K562 (cell line): ENCODE measurements around the gene C3. TPM values are rescaled to one million over a fixed set of nuclear protein-coding genes. Genes with fewer than 3 reads are reported as not detected.

ENCODE experiments used
- BCOR ChIP-seq: fragments of 450-650 bp; IDR thresholded peaks from 2 replicates; pipeline ENCODE4 v1.6.1; 2016
- HDAC6 ChIP-seq: IDR thresholded peaks from 2 replicates; pipeline ENCODE4 v1.6.1; 2012; ENCODE audit warnings: low read depth, mild to moderate bottlenecking, control low read depth, inconsistent platforms, low read length, moderate library complexity
- JUND ChIP-seq, 2 experiments: IDR thresholded peaks; 2 replicates in 1 of 2; 3 replicates in 1 of 2; pipeline ENCODE4 v1.6.1; 2011; ENCODE audit warnings: borderline replicate concordance in 2 of 2, low read depth in 2 of 2, low read length in 2 of 2, improper control_type of control experiment in 1 of 2, missing biosample characterization in 1 of 2, missing genetic modification characterization in 1 of 2, missing genetic modification reagents in 1 of 2
- KAT7 ChIP-seq: sonication (generic); formaldehyde crosslinking; IDR thresholded peaks from 2 replicates; pipeline ENCODE4 v1.8.0; 2022; ENCODE audit warnings: missing genetic modification reagents, mild to moderate bottlenecking, borderline replicate concordance
- KDM2B ChIP-seq: fragments of 250-450 bp; sonication (Bioruptor Pico); IDR thresholded peaks from 2 replicates; pipeline ENCODE4 v1.8.0; 2021; ENCODE audit warnings: mild to moderate bottlenecking, moderate library complexity
- TCF7L2 ChIP-seq: fragments of 150-350 bp; IDR thresholded peaks from 2 replicates; pipeline ENCODE4 v1.6.1; 2016; ENCODE audit warnings: low read depth, mild to moderate bottlenecking, low read length, moderate library complexity
- ZNF263 ChIP-seq: sonication (generic); formaldehyde crosslinking; IDR thresholded peaks from 2 replicates; pipeline ENCODE4 v1.8.0; 2022; ENCODE audit warnings: mild to moderate bottlenecking, missing genetic modification reagents, borderline replicate concordance
- polyA plus RNA-seq, 8 experiments: library from polyadenylated mRNA; depleted of rRNA in 4 of 8; stranded (reverse) in 5 of 8; unstranded in 3 of 8; fragments of >200 nt; fragmentation: Nextera tagmentation in 2 of 8; fragmentation: Illumina TruSeq in 1 of 8; extraction: Ambion mirVana in 2 of 8; extraction: Trizol in 1 of 8; gene quantifications; 2 replicates each; pipeline versions ENCODE4 v1.2.1 to v1.2.3, GENCODE V29; 2011 to 2014; ENCODE audit warnings: inconsistent platforms in 1 of 8, missing spikeins in 1 of 8
- total RNA-seq, 7 experiments: library from RNA; depleted of rRNA in 6 of 7; stranded (reverse); fragments of >200 nt in 6 of 7; fragmentation: Illumina TruSeq in 2 of 7; extraction: Trizol in 2 of 7; gene quantifications; 2 replicates each; pipeline versions ENCODE4 v1.2.1 to v1.2.3, GENCODE V29; 2011 to 2021; ENCODE audit warnings: low replicate concordance in 1 of 7
- TF ChIP-seq, protein P1 (sequence below), 2 experiments: fragments of 450-650 bp; formaldehyde crosslinking in 1 of 2; IDR thresholded peaks; 2 replicates each; pipeline versions ENCODE4 v1.4.0 to v1.6.1; 2014 to 2020; ENCODE audit warnings: mild to moderate bottlenecking in 2 of 2, borderline replicate concordance in 1 of 2, low read depth in 1 of 2
- TF ChIP-seq, protein P2 (sequence below), 3 experiments: IDR thresholded peaks in 2 of 3; conservative IDR thresholded peaks in 1 of 3; 2 replicates each; pipeline ENCODE4 v1.5.1; 2011 to 2012; ENCODE audit warnings: low read length in 3 of 3, mild to moderate bottlenecking in 3 of 3, control low read depth in 2 of 3, improper control_type of control experiment in 1 of 3, inconsistent platforms in 1 of 3, low read depth in 1 of 3, mixed read lengths in 1 of 3, moderate library complexity in 1 of 3; ENCODE audit not compliant: insufficient read depth in 2 of 3

Gene C3
- total and polyA plus RNA-seq, 9 of the 15 experiments (the other 6 are each of a cell fraction or from before 2014, with no cell fraction given) = 0.59 to 10.6 (median 2.2) TPM

DNA sequence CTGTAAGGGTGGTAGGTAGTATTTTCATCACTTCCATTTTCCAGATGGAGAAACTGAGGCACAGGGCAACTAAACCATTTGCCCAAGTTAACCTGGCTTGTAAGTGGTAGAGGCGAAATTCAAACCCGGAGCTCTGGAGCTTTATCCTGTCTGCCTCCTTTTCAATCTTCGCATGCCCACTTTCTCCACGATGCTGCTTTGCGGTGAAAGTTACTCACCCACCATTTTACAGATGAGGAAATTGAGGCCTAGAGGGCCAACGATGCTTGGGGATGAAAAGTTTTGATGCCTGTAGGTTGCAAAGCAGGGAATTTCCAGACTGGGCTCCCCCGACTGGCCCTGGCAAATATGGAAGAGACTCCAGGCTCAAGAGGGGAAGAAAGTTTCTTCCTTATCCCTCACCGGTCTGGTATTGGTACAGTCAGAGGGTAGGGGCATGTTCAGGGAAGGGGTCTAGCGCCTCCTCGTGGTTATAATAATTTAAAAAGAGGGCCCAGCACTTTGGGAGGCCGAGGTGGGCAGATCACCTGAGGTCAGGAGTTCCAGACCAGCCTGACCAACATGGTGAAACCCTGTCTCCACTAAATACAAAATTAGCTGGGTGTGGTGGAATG is 48.7 kb upstream of the C3 start (continued):
- TF ChIP-seq, protein P1, sequence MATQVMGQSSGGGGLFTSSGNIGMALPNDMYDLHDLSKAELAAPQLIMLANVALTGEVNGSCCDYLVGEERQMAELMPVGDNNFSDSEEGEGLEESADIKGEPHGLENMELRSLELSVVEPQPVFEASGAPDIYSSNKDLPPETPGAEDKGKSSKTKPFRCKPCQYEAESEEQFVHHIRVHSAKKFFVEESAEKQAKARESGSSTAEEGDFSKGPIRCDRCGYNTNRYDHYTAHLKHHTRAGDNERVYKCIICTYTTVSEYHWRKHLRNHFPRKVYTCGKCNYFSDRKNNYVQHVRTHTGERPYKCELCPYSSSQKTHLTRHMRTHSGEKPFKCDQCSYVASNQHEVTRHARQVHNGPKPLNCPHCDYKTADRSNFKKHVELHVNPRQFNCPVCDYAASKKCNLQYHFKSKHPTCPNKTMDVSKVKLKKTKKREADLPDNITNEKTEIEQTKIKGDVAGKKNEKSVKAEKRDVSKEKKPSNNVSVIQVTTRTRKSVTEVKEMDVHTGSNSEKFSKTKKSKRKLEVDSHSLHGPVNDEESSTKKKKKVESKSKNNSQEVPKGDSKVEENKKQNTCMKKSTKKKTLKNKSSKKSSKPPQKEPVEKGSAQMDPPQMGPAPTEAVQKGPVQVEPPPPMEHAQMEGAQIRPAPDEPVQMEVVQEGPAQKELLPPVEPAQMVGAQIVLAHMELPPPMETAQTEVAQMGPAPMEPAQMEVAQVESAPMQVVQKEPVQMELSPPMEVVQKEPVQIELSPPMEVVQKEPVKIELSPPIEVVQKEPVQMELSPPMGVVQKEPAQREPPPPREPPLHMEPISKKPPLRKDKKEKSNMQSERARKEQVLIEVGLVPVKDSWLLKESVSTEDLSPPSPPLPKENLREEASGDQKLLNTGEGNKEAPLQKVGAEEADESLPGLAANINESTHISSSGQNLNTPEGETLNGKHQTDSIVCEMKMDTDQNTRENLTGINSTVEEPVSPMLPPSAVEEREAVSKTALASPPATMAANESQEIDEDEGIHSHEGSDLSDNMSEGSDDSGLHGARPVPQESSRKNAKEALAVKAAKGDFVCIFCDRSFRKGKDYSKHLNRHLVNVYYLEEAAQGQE (IDR thresholded peaks at IDR 0.05; ENCODE audit: borderline replicate concordance) = peak; percentile 41; the same call in 1 of the 2 replicates
- TF ChIP-seq, protein P1 (CRISPR knock-in tag; IDR thresholded peaks at IDR 0.05; ENCODE audit: low read depth) = no peak
- TF ChIP-seq HDAC6 (no peak), JUND (IDR thresholded peaks at IDR 0.05; ENCODE audit: borderline replicate concordance, low read depth, low read length) (peak; percentile 30; the same call in 1 of the 2 replicates), JUND (tag; IDR thresholded peaks at IDR 0.05; ENCODE audit: borderline replicate concordance, low read depth, low read length) (no peak), BCOR (0 out of 2 replicates have a peak, but pooled peaks have one; percentile 34), KDM2B (CRISPR knock-in tag) (no peak), ZNF263 (CRISPR knock-in tag) (peak; percentile 22; the same call in 1 of the 2 replicates), KAT7 (CRISPR knock-in tag) (0 out of 2 replicates have a peak, but pooled peaks have one; percentile 29), TCF7L2 (0 out of 2 replicates have a peak, but pooled peaks have one; percentile 17)
- TF ChIP-seq, protein P2, sequence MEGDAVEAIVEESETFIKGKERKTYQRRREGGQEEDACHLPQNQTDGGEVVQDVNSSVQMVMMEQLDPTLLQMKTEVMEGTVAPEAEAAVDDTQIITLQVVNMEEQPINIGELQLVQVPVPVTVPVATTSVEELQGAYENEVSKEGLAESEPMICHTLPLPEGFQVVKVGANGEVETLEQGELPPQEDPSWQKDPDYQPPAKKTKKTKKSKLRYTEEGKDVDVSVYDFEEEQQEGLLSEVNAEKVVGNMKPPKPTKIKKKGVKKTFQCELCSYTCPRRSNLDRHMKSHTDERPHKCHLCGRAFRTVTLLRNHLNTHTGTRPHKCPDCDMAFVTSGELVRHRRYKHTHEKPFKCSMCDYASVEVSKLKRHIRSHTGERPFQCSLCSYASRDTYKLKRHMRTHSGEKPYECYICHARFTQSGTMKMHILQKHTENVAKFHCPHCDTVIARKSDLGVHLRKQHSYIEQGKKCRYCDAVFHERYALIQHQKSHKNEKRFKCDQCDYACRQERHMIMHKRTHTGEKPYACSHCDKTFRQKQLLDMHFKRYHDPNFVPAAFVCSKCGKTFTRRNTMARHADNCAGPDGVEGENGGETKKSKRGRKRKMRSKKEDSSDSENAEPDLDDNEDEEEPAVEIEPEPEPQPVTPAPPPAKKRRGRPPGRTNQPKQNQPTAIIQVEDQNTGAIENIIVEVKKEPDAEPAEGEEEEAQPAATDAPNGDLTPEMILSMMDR (IDR thresholded peaks at IDR 0.05 in 2 of 3, conservative IDR thresholded peaks at IDR 0.05 in 1 of 3; ENCODE audit: insufficient read depth in 2 of 3, low read depth in 1 of 3, low read length in 3 of 3) = peak; percentile 57 to 58 (median 58)
